ENCODE results near the gene SMYD3.

Gene SMYD3

GRCh38 chr1:245933431-245934045 is 573.5 kb downstream of the SMYD3 start:
- TF ChIP-seq EZH2phosphoT487 (IDR thresholded peaks at IDR 0.05; ENCODE audit: borderline replicate concordance, low read length) (no peak), CTCF (IDR thresholded peaks at IDR 0.05; ENCODE audit: low read depth, low read length, poor library complexity, severe bottlenecking) (no peak)
- H4K20me1 ChIP-seq (ENCODE audit: control insufficient read depth, insufficient read depth, low read depth, low read length) = no peaks in the 10 kb centered on the region
- H3K4me3 ChIP-seq (ENCODE audit: low read length) = no peak overlapping the region
- no peaks in the 10 kb centered on the region for H3F3A ChIP-seq (ENCODE audit: control insufficient read depth, insufficient read depth)
- H3K79me2 ChIP-seq (ENCODE audit: control insufficient read depth, low read length) = no peaks in the 10 kb centered on the region
- no peak overlapping the region for H3K27ac ChIP-seq (ENCODE audit: low read depth, low read length)
- H3K27me3 ChIP-seq (ENCODE audit: control insufficient read depth, low read length) = no peaks in the 10 kb centered on the region
- H3K9me2 ChIP-seq (replicated peaks; ENCODE audit: control insufficient read depth, low read length) = no peaks in the 10 kb centered on the region
- H3K4me2 ChIP-seq (ENCODE audit: low read length) = no peak overlapping the region
- H3K9me3 ChIP-seq (ENCODE audit: control insufficient read depth, insufficient read depth, low read length) = no peaks in the 10 kb centered on the region
- H3K4me1 ChIP-seq (ENCODE audit: control insufficient read depth, low read length) = no peaks in the 10 kb centered on the region
- 0 out of 2 replicates have a peak, but pooled peaks cover 3% of the 10 kb centered on the region for H3K36me3 ChIP-seq (ENCODE audit: control insufficient read depth, low read length)

- Histone ChIP-seq H3K27ac (ENCODE audit: low read depth, low read length) (no peak overlapping the region), H3K27me3 (ENCODE audit: control insufficient read depth, low read length) (no peaks in the 10 kb centered on the region), H3F3A (ENCODE audit: control insufficient read depth, insufficient read depth) (no peaks in the 10 kb centered on the region), H4K20me1 (ENCODE audit: control insufficient read depth, insufficient read depth, low read depth, low read length) (no peaks in the 10 kb centered on the region), H3K4me2 (ENCODE audit: low read length) (no peak overlapping the region), H3K9me3 (ENCODE audit: control insufficient read depth, insufficient read depth, low read length) (no peaks in the 10 kb centered on the region), H3K9me2 (replicated peaks; ENCODE audit: control insufficient read depth, low read length) (no peaks in the 10 kb centered on the region), H3K79me2 (ENCODE audit: control insufficient read depth, low read length) (no peaks in the 10 kb centered on the region), H3K4me1 (ENCODE audit: control insufficient read depth, low read length) (no peaks in the 10 kb centered on the region), H3K4me3 (ENCODE audit: low read length) (no peak overlapping the region), H3K36me3 (ENCODE audit: control insufficient read depth, low read length) (0 out of 2 replicates have a peak, but pooled peaks cover 3% of the 10 kb centered on the region)
- no peak for TF ChIP-seq EZH2phosphoT487 (IDR thresholded peaks at IDR 0.05; ENCODE audit: borderline replicate concordance, low read length)
- TF ChIP-seq CTCF (IDR thresholded peaks at IDR 0.05; ENCODE audit: low read depth, low read length, poor library complexity, severe bottlenecking) = no peak
These were observed 574.6 kb downstream of the SMYD3 start for GRCh38 chr1:245932302-245932972.

- no peaks in the 10 kb centered on the region for H3F3A ChIP-seq (ENCODE audit: control insufficient read depth, insufficient read depth)
- no peaks in the 10 kb centered on the region for H3K27me3 ChIP-seq (ENCODE audit: control insufficient read depth, low read length)
- no peak for TF ChIP-seq CTCF (IDR thresholded peaks at IDR 0.05; ENCODE audit: low read depth, low read length, poor library complexity, severe bottlenecking)
- TF ChIP-seq EZH2phosphoT487 (IDR thresholded peaks at IDR 0.05; ENCODE audit: borderline replicate concordance, low read length) = no peak
- H3K4me1 ChIP-seq (ENCODE audit: control insufficient read depth, low read length) = no peaks in the 10 kb centered on the region
- H4K20me1 ChIP-seq (ENCODE audit: control insufficient read depth, insufficient read depth, low read depth, low read length) = no peaks in the 10 kb centered on the region
- H3K9me2 ChIP-seq (replicated peaks; ENCODE audit: control insufficient read depth, low read length) = no peaks in the 10 kb centered on the region
- H3K36me3 ChIP-seq (ENCODE audit: control insufficient read depth, low read length) = 0 out of 2 replicates have a peak, but pooled peaks cover 3% of the 10 kb centered on the region
- no peaks in the 10 kb centered on the region for H3K9me3 ChIP-seq (ENCODE audit: control insufficient read depth, insufficient read depth, low read length)
- H3K4me3 ChIP-seq (ENCODE audit: low read length) = no peak overlapping the region
- H3K79me2 ChIP-seq (ENCODE audit: control insufficient read depth, low read length) = no peaks in the 10 kb centered on the region
- no peak overlapping the region for H3K27ac ChIP-seq (ENCODE audit: low read depth, low read length)
- no peak overlapping the region for H3K4me2 ChIP-seq (ENCODE audit: low read length)
These were observed 575.6 kb downstream of the SMYD3 start for GRCh38 chr1:245931450-245931849.

Data from DOHH2 (cell line).